GM21786 (cell line): Measurements from ENCODE around the gene HK1.
"Not testable (repeated sequence)": the region's sequence is repeated elsewhere in the genome, so short reads cannot be mapped to it uniquely, and the experiment has no call there.

Source experiments
- ATAC-seq: cut with Tn5 transposase; IDR thresholded peaks from one replicate; pipeline ENCODE4 v1.9.1; 2021; ENCODE audit not compliant: unreplicated experiment

The HK1 gene

DNA sequence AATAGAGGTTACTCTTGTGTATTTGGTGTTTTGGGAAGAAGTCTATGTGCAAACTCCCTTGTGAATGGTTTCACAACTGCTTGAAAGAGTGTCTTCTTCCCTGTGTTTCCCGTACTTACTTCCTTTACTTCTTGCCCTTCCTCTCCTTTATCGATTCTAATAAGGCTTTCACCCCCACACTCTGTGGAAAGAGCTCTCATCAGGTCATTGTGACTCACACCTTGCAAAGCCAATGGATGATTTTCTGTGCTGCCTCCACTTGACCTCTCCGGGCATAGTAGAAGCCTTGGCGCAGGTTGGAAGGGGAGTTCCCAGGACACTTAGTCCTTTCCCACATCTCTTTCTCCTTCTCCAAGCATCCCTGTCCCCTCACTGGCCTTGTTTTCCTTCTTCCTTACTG lies 166.7 kb downstream of the HK1 start:
- no peak for ATAC-seq

DNA sequence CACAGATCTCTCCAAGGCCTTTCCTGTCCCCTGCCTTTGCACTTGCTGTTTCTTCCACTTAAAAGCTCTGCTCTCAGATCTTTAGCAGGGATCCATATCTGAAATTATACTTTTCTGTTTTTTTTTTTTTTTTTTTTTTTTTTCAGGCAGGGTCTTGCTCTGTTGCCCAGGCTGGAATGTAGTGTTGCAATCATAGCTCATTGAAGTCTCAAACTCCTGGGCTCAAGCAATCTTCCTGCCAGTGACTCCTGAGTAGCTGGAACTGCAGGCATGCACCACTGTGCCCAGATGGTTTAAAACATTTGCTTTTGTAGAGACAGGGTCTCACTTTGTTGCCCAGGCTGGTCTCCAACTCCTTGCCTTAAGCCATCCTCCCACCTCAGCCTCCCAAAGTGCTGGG lies 167.9 kb downstream of the HK1 start:
- ATAC-seq: no peak

DNA sequence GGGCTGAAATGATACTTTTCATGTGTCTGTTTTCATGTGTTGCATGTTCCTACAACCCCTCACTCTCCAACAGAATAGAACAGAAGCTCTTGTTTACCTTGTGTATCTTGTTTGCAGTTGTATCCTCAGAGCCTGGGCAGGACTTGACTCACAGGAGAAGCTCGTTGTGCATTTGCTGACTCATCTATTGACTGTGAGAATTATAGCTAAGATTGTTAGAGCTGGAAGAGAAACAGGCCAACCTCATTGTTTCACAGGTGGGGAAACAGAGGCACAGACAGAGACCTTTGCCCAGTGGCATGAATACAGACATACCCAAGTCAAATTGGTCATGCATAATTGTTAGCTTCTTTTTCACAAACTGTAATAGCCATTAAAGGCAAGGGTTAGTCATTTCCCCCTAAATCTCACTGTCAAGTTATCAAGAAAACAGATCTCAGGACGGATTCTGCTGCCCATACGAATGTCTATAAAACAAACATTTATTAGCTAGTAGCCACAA lies 168.4 kb downstream of the HK1 start:
- ATAC-seq: no peak

DNA sequence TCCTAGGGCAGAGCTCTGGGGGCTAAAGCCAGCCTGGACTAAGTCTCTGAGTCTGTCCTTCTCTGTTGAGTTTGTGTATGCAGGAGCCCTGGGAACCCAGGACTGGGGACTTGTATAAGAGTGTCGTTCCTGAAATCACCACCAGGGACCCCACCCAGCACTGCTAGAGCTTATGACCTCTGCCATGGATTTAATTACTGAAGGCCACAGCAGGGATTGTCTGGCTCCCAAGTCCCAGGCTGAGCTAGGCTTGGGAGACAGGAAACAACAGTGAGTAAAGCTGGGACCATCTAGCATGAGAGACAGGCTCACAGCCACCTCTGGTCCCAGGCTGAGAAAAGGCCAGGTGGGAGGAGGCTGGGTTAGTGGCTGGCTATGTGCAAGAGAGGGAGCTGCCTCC lies 171.5 kb downstream of the HK1 start:
- no peak for ATAC-seq

DNA sequence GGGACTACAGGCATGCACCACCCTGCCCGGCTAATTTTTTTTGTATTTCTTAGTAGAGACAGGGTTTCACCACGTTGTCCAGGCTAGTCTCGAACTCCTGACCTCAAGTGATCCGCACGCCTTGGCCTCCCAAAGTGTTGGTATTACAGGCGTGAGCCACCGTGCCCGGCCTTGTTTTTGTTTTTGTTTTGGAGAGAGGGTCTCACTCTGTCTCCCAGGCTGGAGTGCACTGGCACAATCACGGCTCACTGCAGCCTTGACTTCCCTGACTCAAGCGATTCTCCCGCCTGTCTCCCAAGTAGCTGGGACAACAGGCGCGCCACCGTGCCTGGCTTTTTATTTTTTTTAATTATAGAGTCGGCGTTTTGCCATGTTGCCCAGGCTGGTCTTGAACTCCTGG lies 172.1 kb downstream of the HK1 start:
- not testable (repeated sequence) for ATAC-seq

DNA sequence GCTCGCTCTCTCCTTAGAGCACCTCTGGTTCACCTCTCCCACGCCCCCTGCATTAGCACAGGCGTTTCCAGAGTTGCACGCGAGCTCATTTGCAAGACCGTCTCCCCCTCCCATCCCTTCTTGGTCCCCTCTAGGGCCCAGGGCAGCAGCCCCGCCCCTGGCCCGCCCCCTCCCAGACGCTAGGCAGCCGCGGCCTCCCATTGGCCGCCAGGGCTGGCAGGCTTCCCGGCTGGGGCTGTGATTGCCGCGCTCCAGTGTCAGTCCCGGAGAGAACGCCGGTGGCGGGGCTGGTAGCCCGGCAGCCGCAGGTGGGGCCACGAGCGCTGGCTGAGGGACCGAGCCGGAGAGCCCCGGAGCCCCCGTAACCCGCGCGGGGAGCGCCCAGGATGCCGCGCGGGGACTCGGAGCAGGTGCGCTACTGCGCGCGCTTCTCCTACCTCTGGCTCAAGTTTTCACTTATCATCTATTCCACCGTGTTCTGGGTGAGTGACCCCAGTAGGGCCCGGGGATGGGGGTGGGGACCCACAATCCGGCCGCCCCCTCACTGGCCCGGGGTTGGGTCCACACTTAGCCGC lies 173.0 kb downstream of the HK1 start, which contains the start of gene TSPAN15:
TSPAN15 (plus strand) TSS at position 257 of the 575 bp plus-strand sequence; CDS start at position 387, 130 bp downstream.
- ATAC-seq: peak; percentile 81
